Transverse colon (tissue), 3 donors: ENCODE measurements around the gene LDLRAD4.

Source experiments
- EP300 ChIP-seq: sonication (generic); formaldehyde crosslinking; IDR thresholded peaks from one replicate; pipeline ENCODE4 v1.6.1; 2017; ENCODE audit warnings: antibody characterized with exemption, low read depth
- POLR2A ChIP-seq: fragments of 450-650 bp; IDR thresholded peaks from one replicate; pipeline ENCODE4 v1.6.1; 2016; ENCODE audit warnings: antibody characterized with exemption, mild to moderate bottlenecking, moderate library complexity
- TF ChIP-seq, protein P1 (sequence below), 5 experiments: fragments of 200-600 bp in 3 of 5; fragments of 450-650 bp in 2 of 5; sonication (generic) in 3 of 5; IDR thresholded peaks; 1 replicate in 2 of 5; 2 replicates in 3 of 5; pipeline ENCODE4 v1.5.1; 2016 to 2017; ENCODE audit warnings: antibody characterized with exemption in 5 of 5, inconsistent platforms in 3 of 5, mild to moderate bottlenecking in 2 of 5, moderate library complexity in 1 of 5

DNA sequence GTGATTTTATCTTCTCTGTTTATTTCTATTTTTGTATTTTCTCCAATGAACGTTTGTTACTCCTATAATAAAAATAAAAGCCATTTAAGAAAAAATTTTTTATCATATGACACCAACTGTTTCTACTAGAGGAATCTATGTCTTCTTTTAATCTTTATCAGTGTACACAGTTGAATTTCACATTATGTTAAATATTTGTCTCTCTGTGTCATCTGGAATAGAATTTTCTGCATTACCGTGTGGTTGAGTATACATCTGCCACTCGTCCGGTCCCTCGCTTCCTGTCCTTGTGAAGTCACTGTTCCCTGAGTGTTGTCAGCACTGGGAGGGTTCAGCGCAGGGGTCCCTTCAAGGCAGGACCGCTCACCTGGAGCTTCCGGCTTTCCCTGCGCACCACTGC lies 99.2 kb downstream of the LDLRAD4 start:
- TF ChIP-seq, protein P1, sequence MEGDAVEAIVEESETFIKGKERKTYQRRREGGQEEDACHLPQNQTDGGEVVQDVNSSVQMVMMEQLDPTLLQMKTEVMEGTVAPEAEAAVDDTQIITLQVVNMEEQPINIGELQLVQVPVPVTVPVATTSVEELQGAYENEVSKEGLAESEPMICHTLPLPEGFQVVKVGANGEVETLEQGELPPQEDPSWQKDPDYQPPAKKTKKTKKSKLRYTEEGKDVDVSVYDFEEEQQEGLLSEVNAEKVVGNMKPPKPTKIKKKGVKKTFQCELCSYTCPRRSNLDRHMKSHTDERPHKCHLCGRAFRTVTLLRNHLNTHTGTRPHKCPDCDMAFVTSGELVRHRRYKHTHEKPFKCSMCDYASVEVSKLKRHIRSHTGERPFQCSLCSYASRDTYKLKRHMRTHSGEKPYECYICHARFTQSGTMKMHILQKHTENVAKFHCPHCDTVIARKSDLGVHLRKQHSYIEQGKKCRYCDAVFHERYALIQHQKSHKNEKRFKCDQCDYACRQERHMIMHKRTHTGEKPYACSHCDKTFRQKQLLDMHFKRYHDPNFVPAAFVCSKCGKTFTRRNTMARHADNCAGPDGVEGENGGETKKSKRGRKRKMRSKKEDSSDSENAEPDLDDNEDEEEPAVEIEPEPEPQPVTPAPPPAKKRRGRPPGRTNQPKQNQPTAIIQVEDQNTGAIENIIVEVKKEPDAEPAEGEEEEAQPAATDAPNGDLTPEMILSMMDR (IDR thresholded peaks at IDR 0.05), result no peak
- no peak for TF ChIP-seq POLR2A
- no peak for TF ChIP-seq EP300
